NCI-H1436 treated with DMSO at 0.1 percent for 48 hours (cell line): ENCODE measurements around the gene MTA3.
"Not testable (repeated sequence)": the region's sequence is repeated elsewhere in the genome, so short reads cannot be mapped to it uniquely, and the experiment has no call there.

ENCODE experiments used
- DNase-seq: peaks from one replicate; lab custom pipeline; 2025; lab: John Stamatoyannopoulos, UW

The MTA3 gene

DNA sequence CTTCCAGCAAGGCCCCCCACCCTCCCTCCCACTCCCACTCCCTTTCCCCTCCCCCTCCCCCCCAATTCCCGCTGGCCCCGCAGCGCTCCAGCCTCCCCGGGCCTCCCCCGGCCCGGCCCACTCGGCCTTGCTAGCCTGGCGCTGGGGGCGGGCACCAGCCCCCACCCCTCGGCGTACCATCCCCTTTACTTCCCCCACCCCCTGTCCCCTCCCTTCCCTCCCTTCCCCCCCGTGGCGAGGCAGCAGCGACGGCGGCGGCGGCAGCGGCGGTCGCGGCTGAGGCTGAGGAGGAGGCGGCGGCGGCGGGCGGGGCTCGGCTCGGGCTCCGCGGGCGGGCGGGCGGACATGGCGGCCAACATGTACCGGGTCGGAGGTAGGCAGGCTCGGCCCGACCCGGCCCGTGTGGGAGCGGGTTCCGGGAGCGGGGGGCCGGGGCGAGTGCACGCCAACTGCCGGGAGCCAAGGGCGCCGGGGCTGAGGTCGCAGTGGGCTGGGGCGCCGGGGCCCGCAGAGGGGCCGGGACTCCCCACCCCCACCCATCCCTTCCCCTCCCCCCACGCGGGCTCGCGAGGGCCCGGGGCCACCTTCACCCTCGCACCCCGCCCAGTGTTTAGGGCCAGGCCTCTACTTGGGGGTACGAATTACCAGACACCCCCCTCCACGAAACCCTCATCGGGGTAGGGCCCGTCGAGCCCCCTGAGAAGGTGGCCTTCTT is at the start of gene MTA3:
Gene MTA3, plus strand, starts transcription at position 232 of the 715 bp plus-strand sequence. Its CDS starts 114 bp downstream, at position 346.
- no peak for DNase-seq

DNA sequence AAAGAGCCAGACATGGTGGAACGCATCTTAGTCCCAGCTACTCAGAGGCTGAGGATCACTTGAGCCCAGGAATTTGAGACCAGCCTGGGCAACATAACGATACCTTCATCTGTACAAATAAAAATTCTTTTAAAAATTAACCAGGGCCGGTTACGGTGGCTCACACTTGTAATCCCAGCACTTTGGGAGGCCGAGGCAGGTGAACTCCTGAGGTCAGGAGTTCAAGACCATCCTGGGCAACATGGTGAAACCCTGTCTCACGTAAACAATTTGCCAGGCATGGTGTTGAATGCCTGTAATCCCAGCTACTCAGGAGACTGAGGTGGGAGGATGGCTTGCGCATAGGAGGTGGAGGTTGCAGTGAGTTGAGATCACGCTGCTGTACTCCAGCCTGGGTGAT is 48.8 kb upstream of the MTA3 start:
- DNase-seq, result no peak

DNA sequence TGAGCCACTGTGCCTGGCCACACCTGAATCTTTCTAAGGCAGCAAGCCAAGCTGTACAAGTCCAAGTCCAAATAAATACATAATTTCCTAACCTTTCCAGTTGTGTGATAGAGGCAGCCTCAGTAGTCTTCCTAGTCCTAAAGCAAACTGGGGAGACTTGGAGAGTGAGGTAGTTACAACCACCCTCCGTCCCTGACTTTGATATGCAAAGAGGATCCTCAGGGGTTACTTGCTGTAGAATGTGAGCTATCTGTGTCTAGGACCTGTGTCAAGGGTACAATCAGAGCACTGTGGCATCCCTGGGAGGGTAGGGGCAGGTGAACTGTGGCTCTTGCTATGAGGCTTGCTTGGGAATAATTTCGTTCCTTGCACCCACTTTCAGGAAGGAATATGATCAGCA is 46.4 kb upstream of the MTA3 start:
- no peak for DNase-seq

DNA sequence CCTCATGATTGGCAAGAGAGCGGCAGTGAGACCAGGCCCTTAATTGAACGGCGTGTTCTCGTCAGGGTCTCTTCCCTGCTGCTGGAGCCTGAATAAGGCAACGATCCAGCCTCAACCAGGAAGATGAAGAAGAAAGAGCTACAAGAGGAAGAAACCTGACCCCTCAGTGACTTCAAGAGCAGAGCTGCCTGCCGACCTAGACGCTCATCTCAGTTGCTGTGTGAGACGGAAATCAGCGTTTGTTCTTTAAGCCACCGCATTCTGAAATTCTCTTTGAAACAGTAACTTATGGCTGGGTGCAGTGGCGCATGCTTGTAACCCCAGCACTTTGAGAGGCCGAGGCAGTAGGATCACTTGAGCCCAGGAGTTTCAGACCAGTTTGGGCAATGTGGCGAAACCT is 45.1 kb upstream of the MTA3 start:
- no peak for DNase-seq

DNA sequence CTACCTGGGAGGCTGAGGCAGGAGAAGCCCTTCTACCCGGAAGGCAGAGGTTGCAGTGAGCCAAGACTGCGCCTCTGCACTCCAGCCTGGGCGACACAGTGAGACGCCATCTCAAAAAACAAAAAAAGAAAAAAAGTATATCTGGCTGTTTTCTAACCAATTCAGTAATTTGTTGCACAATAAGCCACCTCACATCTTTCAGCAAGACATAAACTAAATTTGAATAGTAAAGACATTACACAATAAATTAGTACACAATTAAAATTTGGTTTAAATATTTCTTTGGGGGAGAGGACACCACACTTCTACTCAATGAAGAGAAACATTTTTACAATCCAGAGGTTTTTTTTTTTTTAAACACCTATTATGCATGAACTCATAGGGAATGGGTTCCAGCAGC is 36.0 kb upstream of the MTA3 start:
- DNase-seq, result no peak

DNA sequence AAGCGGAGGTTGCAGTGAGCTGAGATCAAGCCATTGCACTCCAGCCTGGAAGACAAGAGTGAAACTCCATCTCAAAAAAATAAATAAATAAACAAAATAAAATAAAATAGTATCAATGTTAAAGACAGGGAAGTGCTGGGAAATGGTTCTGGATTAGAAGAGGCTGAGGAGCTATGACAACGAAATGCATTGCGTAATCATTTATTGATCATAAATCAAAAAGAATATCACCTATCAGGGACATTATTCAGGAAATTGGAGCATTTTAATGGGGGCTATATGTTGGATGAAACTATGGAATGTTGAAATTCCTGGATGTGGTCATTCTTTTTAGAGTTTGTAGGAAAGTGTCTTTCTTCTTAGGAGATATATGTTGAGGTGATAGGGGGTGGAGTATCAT is 30.9 kb upstream of the MTA3 start:
- DNase-seq, result no peak

DNA sequence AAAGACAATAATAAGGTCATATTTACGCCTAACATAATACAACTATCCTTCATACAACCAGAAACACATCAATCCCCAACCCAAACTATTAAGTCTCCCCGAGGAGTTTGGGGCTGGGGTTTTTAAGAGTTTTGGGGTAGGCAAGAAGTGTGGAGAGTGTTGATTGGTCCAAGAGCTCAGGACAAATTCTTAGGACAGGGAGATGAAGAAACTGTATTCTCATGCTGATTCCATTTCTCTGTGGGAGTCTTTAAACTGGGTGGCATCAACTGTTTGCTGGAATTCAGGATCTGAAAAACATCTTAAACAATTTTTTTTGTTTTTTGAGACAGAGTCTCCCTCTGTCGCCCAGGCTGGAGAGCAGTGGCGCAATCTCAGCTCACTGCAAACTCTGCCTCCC is 25.6 kb upstream of the MTA3 start:
- DNase-seq, result no peak

DNA sequence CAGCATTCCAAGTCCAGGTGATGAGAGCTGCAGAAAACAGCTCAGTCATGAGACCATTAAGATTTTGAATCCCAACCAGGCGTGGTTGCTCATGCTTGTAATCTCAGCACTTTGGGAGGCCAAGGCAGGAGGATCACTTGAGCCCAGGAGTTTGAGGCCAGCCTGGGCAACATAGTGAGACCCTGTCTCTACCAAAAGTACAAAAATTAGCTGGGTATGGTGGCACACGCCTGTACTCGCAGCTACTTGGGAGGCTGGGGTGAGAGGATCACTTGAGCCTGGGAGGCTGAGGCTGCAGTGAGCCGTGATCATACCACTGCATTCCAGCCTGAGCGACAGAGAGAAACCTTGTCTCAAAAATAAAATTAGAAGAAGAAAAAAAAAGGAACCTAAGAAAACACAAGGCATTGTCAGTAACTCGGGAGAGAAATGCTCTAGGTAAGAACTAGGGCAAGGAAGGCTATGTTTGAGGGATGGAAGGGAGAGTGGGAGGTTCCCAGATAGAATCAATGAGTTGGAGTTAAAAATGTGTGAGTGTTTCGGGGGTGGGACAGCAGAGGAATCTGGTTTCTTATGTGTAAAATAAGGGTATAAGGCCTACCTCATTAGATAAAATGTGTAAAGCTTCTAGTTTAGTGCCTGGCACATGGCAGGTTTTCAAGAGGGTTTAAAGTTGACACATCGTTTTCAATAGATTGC is 23.3 kb upstream of the MTA3 start:
- DNase-seq, result no peak

DNA sequence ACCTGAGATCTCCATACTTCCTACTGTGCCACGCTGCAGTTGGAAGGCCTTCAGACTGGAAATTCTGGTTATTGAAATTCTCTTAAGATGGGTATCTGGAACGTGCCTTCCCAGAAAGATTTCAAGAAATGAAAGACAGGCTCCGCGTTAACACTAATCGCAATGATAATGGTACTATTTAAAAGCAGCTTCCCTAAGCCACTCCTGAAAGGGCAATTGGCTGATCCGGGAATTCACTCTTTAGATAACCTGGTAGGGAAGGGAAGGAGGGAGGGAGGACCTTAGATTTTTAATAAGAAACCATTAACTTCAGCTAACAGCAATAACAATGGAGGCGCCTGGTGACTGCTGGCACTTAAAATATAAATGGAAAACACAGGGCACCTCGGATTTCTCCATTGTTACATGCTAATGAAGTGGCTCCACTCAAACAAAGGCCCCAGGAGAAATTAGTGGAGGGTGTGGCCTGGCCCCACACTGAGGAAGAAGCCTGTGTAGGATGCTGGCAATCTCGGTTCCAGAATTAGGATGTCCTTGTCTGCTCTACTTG is 22.5 kb upstream of the MTA3 start:
- no peak for DNase-seq

DNA sequence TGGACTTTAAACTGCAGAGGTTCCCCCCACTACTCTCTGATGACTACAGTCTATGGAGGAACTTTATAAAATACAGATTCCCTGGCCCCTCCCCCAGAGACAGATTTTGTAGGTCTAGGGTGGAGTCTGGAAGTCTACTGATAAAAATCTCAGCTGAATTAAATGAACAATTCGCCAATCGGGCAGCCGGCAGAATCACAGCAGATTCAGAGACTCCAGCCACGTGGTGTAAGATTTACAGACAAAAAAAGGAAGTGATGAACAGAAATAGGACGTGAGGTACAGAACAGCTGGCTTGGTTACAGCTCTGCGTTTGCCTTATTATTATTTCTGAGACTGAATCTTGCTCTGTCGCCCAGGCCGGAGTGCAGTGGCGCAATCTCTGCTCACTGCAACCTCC is 21.4 kb upstream of the MTA3 start:
- no peak for DNase-seq

DNA sequence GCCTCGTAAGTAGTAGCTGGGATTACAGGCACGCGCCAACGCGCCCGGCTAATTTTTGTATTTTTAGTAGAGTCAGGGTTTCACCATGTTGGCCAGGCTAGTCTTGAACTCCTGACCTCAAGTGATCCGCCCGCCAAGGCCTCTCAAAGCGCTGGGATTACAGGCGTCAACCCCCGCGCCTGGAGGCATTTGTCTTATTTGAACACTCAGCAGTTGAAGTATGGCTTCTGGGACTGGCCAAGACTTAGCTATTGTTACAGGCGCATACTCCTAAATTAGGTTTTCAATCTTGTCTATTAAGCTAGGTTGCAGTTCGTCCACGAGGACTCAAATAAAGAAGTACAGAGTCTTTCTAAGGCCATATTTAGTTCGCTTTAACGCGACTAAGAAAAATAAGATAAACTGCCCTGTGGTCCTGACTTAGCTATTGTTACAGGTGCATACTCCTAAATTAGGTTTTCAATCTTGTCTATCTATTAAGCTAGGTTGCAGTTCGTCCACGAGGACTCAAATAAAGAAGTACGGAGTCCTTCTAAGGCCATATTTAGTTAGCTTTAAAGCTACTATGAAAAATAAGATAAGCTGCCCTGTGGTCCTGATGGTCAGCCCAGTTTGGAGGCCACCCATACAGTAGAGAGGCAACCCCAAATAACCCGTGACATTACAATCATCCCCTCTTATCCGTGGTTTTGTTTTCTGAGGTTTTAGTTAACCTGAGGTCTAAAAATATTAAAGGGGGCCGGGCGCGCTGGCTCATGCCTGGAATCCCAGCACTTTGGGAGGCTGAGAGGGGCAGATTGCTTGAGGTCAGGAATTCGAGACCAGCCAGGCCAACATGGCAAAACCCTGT is 20.8 kb upstream of the MTA3 start:
- no peak for DNase-seq

DNA sequence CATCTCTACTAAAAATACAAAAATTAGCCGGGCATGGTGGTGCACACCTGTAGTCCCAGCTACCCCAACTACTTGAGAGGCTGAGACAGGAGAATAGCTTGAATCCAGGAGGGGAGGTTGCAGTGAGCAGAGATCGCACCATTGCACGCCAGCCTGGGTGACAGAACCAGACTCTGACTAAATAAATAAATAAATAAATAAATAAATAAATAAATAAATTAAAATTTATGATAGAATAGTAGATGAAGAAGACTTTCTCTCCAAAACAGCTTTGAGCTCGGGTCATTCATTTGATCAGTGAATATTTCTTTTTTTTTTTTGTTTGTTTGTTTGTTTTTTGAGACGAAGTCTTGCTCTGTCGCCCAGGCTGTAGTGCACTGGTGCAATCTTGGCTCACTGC is 17.6 kb upstream of the MTA3 start:
- DNase-seq, result no peak

DNA sequence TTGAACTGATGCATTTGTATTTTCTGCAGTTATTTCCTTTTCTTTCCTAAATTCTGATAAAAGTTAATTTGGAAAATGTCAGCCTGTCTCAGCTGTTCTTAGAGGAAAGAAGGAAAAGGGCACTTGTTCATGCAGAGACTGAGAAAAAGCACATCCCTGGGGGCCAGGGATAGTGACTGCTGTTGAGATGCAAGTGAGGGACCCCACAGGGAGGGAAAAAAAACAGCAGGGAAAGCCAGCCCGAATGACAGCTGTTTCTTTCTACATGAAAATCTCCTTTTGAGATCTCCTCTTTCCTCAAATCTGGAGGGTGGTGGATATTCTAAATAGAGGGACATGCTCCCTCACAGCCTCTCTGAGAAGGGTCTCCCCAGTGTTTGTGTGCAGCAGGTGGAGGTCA is 14.0 kb upstream of the MTA3 start:
- no peak for DNase-seq

DNA sequence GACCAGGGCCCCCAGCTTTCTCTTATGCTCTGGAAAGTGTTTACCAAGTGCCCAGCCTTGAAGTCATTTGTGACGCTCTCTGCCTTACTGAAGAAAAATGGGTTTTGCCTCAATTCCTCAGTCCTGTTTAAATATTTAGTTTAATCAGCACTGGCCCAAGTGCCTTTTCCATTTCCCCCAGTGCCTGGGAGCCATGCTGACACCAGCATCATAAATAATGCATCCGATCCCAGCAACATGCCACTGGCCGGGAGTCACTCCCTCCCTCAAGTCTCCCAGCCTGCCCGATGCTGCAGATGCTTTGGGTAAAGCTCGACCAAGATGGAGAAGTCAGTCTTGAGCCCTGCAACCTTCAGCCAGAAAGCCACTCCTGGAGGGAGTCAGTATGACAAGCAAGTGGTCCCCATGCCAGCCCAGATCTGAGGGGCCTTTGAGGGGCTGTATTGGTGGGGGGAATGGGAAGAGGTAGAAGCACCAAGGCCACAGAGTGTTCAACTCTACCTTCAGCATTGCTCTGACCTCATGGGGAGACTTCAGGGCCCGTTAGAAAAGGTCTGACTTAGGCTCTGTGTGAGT is 12.0 kb upstream of the MTA3 start:
- DNase-seq, result no peak

DNA sequence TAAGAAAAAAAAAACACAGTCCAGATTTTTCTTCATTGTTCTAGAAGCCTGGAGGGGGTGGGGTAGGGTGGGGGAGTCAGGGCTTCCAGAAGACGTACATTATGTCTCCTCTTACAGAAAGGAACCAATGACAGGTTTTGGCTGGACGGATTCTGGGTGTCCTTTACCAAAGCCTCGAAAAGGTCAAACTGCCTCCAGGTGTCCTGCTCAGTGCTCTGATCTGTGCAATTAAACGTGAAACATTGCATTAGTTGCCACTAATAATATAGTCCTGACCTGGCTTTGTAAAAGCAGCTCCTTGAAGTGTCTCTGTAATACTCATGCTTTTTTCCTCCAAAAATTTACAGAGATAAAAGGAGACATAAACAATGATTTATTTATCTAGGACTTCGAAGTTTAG is 11.1 kb upstream of the MTA3 start:
- DNase-seq, result no peak

DNA sequence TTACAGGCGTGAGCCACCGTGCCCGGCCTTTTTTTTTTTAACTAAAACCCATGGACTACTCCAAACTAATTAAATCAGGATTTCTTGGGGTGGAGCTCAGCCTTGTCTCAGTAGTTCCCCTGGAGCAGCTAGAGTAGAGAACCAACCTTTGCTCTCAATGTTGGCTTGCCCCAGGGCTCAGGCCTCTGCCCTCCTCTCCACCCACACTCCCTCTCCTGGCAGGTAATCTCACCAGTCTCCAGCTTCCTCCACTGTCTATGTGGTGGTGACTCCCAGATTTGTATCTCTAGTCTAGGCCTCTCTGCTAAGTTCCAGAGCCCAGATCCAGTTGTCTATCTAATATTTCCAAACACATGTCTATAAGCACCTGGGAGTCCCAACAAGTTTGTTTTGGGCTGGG is 9.6 kb upstream of the MTA3 start:
- DNase-seq, result no peak

DNA sequence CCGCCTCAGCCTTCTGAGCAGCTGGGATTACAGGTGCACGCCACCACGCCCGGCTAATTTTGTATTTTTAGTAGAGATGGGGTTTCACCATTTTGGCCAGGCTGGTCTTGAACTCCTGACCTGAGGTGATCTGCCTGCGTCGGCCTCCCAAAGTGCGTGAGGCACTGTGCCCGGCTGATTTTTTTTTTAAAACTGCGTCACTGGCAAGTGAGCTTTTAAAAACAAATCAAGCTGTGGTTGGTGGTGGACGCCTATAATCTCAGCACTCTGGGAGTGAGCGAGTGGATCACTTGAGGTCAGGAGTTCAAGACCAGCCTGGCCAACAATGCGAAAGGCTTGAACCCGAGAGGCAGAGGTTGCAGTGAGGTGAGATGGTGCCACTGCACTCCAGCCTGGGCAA is 8.3 kb upstream of the MTA3 start:
- DNase-seq, result not testable (repeated sequence)

DNA sequence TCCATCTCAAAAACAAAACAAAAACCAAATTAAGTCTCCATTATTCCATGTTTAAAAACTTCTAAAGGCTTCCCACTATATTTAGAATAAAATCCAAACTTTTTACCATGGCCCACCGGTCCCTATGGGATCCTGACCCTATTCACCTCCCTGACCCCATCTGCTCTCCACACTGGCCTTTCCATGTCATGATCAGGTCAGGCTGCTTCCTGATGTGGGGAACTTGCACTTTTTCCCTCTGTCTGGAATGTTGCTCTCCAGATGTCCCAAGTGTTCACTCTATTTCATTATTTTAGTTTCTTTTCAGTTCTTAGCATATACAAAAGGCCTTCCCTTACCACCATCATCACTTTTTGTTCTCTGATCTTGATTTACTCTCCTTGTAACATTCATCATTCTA is 7.5 kb upstream of the MTA3 start:
- no peak for DNase-seq

DNA sequence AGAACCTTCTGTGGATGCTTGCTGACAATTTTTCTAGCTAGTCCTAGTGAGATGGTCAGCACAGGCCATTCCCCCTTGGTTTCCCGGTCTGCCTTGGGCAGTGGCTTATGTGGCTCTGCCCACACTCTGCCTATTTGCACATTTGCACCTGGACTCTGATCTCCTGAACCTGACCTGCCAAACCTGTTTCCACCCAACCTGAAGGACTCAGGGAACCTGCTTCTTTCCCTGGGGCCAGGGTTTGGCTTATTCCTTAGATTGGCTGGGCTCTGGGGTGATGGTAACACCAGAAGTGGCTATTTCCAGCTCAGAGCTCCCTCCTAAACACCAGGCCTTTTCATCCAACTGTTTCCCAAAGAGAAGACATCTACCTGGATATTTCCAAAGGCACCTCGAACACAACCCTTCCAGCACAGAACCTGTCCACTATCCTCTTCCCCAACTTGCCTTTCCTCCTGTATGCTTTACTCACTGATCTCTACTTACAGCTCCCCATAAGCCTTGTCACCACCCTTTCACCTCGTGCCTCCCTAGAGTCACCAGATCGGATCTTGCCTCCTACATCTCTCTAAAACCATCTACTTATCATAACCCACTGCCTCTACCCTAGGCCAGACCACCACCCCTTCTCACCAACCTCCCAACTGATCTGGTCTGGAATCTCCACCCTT is 5.8 kb upstream of the MTA3 start:
- no peak for DNase-seq

DNA sequence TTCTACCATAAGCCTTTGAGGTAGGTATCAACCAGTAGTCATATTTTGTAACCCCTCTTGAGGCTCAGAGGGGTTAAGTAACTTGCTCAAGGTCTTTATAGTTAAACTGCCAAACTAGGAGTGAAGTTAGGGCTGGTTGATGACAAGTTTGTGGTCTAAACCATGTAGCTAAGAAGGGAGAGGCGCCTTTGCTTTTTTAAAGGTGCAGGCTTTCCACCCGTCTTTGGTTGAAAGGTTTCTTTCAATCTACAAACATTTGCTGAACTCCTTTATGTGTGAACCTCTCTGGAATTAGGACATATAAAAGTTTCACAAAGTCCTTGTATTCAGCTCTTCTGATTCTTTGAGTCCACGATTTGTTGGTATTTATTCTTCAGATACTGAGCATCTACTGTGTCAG is 2.4 kb upstream of the MTA3 start:
- DNase-seq, result no peak

DNA sequence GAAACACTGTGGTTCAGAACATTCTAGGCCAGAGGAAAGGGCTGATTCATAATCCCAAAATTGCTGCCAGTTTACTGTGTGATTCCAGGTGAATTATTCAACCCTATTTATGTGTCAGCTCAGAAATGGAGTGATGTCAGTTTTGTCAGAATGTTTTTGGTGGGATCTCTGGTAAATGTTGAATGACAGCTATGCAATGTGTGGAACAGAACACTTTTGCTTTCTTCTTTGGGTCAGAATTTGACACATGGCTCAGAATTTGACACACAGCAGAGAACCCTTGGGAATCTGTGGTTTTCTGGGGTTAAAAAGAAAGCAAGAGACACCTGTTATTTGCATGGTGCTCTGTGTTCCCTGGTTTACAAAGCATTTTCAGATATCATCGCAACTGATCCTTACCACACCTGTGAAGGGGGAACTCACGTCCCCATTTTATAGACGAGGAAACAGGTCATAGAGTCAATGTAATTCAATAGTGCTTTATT is 1.6 kb upstream of the MTA3 start:
- no peak for DNase-seq

DNA sequence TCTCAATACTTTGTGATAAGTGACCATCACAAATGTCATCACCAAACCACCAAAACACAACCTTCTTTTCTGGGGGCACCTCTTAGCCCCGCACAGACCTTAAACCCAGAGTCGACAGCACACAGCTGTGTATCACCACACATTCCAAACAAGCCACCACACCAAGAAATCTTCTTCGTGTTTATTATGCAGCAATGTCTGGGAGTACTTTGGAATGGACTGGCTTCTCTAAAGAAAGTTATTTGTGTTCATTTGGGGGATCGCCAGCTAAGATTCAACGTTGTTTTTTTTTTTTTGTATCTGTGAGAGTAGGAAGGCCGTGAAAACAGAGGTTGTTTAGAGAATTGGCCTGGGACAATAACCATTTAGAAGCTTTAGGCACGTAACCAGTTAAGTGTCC is 1.1 kb upstream of the MTA3 start:
- DNase-seq, result no peak
